SK-N-SH (cell line): ENCODE results near the gene PTPRG. TPM values are rescaled to one million over a fixed set of nuclear protein-coding genes. Genes with fewer than 3 reads are reported as not detected.

Source experiments
- CTCF ChIA-PET: fragments of 300-600, 350-600 bp; formaldehyde crosslinking; extraction: SDS; loops from one replicate; lab custom pipeline; 2021; lab: Yijun Ruan, JAX
- POLR2A ChIA-PET: fragments of 350-600 bp; sonication (Branson Sonifier 250); formaldehyde crosslinking; extraction: SDS; loops from one replicate; lab custom pipeline; 2020; ENCODE audit warnings: antibody characterized with exemption, inconsistent platforms; lab: Yijun Ruan, JAX
- DNase-seq: peaks from one replicate; pipeline ENCODE4 v3.0.0; 2012
- H2AFZ ChIP-seq: fragments of 200-600 bp; sonication (generic); 2 replicates; pipeline ENCODE4 v1.8.1; 2016; ENCODE audit warnings: antibody characterized with exemption, mild to moderate bottlenecking, low read depth
- H3F3A ChIP-seq: fragments of 200-600 bp; sonication (generic); replicated peaks from 2 replicates; pipeline ENCODE3; 2016; ENCODE audit warnings: antibody characterized with exemption, mild to moderate bottlenecking; ENCODE audit not compliant: insufficient read depth
- H3K27ac ChIP-seq, 2 experiments: fragments of 200-500 bp in 1 of 2; fragments of 200-600 bp in 1 of 2; sonication (Bioruptor generic) in 1 of 2; sonication (generic), shearing (Covaris generic) in 1 of 2; 2 replicates each; pipeline versions ENCODE4 v1.5.1 to v1.6.1; 2014 to 2016; ENCODE audit warnings: low read depth in 2 of 2, inconsistent platforms in 1 of 2, low read length in 1 of 2, mild to moderate bottlenecking in 1 of 2, mixed read lengths in 1 of 2
- H3K27me3 ChIP-seq: fragments of 200-600 bp; sonication (generic), shearing (Covaris generic); 2 replicates; pipeline ENCODE4 v1.6.1; 2016; ENCODE audit warnings: mixed run types; ENCODE audit not compliant: insufficient read depth
- H3K36me3 ChIP-seq, 2 experiments: fragments of 200-500 bp in 1 of 2; fragments of 200-600 bp in 1 of 2; sonication (Bioruptor generic) in 1 of 2; sonication (generic) in 1 of 2; replicated peaks in 1 of 2; 2 replicates each; pipeline versions ENCODE3 to v1.5.1; 2014 to 2016; ENCODE audit warnings: low read length in 1 of 2, mild to moderate bottlenecking in 1 of 2; ENCODE audit not compliant: insufficient read depth in 2 of 2, control insufficient read depth in 1 of 2
- H3K4me1 ChIP-seq, 2 experiments: fragments of 200-500 bp in 1 of 2; fragments of 200-600 bp in 1 of 2; sonication (Bioruptor generic) in 1 of 2; sonication (generic), shearing (Covaris generic) in 1 of 2; 2 replicates each; pipeline versions ENCODE4 v1.5.1 to v1.6.1; 2014 to 2016; ENCODE audit warnings: low read depth in 1 of 2, low read length in 1 of 2, mixed run types in 1 of 2; ENCODE audit not compliant: insufficient read depth in 2 of 2, control insufficient read depth in 1 of 2
- H3K4me2 ChIP-seq: fragments of 200-600 bp; sonication (generic), shearing (Covaris generic); 2 replicates; pipeline ENCODE4 v1.6.1; 2017; ENCODE audit warnings: mixed run types
- H3K4me3 ChIP-seq, 2 experiments: fragments of 200-500 bp in 1 of 2; fragments of 200-600 bp in 1 of 2; sonication (Bioruptor generic) in 1 of 2; sonication (generic), shearing (Covaris generic) in 1 of 2; 2 replicates each; pipeline versions ENCODE4 v1.5.1 to v1.8.1; 2014 to 2016; ENCODE audit warnings: low read depth in 2 of 2, inconsistent platforms in 1 of 2, low read length in 1 of 2, mild to moderate bottlenecking in 1 of 2, mixed read lengths in 1 of 2, moderate library complexity in 1 of 2
- H3K79me2 ChIP-seq: fragments of 200-600 bp; sonication (generic); 2 replicates; pipeline ENCODE4 v1.8.1; 2017; ENCODE audit warnings: mild to moderate bottlenecking; ENCODE audit not compliant: insufficient read depth
- H3K9ac ChIP-seq: fragments of 200-600 bp; sonication (generic); 2 replicates; pipeline ENCODE4 v1.6.1; 2017; ENCODE audit warnings: mixed run types
- H3K9me2 ChIP-seq: fragments of 200-600 bp; sonication (generic); 2 replicates; pipeline ENCODE4 v1.6.1; 2017; ENCODE audit warnings: mixed run types
- H3K9me3 ChIP-seq: fragments of 200-600 bp; sonication (generic); 2 replicates; pipeline ENCODE4 v1.6.1; 2017; ENCODE audit warnings: mixed run types, mild to moderate bottlenecking, moderate library complexity
- H4K20me1 ChIP-seq: fragments of 200-600 bp; sonication (generic); 2 replicates; pipeline ENCODE4 v1.6.1; 2017; ENCODE audit warnings: mild to moderate bottlenecking, mixed run types; ENCODE audit not compliant: insufficient read depth
- FOSL2 ChIP-seq: IDR thresholded peaks from 2 replicates; pipeline ENCODE4 v1.4.0; 2012; ENCODE audit warnings: low read depth, mild to moderate bottlenecking, moderate library complexity, borderline replicate concordance
- FOXJ3 ChIP-seq: sonication (generic); formaldehyde crosslinking; IDR thresholded peaks from 2 replicates; pipeline ENCODE4 v1.5.1; 2020; ENCODE audit warnings: mild to moderate bottlenecking, missing genetic modification reagents
- JUND ChIP-seq: IDR thresholded peaks from 2 replicates; pipeline ENCODE4 v1.4.0; 2012
- MXI1 ChIP-seq: IDR thresholded peaks from 2 replicates; pipeline ENCODE4 v1.6.1; 2012; ENCODE audit warnings: mild to moderate bottlenecking, low read depth, low read length, improper control_type of control experiment
- NFIC ChIP-seq: IDR thresholded peaks from 2 replicates; pipeline ENCODE4 v1.4.0; 2012; ENCODE audit warnings: borderline replicate concordance
- PBX3 ChIP-seq: IDR thresholded peaks from 2 replicates; pipeline ENCODE4; 2012
- RCOR1 ChIP-seq: fragments of 150-350 bp; IDR thresholded peaks from 2 replicates; pipeline ENCODE4 v1.6.1; 2017; ENCODE audit warnings: antibody characterized with exemption, low read length
- RXRA ChIP-seq: IDR thresholded peaks from 2 replicates; pipeline ENCODE4 v1.4.0; 2012; ENCODE audit warnings: low read depth, mild to moderate bottlenecking, borderline replicate concordance
- SMC3 ChIP-seq: IDR thresholded peaks from 2 replicates; pipeline ENCODE4 v1.6.1; 2012; ENCODE audit warnings: low read depth, low read length, improper control_type of control experiment
- TEAD4 ChIP-seq: IDR thresholded peaks from 2 replicates; pipeline ENCODE4 v1.4.0; 2012; ENCODE audit warnings: mild to moderate bottlenecking, borderline replicate concordance; ENCODE audit not compliant: insufficient read depth
- WGBS: methylation state at CpG from one replicate; pipeline ENCODE4 v1.1.6; 2017; ENCODE audit warnings: low lambda C conversion rate; 5-methylcytosine and 5-hydroxymethylcytosine counted together
- polyA plus RNA-seq, 3 experiments: library from polyadenylated mRNA; depleted of rRNA; stranded (reverse); fragments of >200 nt; gene quantifications; 2 replicates each; pipeline ENCODE4 v1.2.3, GENCODE V29; 2012
- TF ChIP-seq, protein P1 (sequence below): fragments of 200-600 bp; sonication (generic); IDR thresholded peaks from 2 replicates; pipeline ENCODE4 v1.6.1; 2017; ENCODE audit warnings: antibody characterized with exemption, mild to moderate bottlenecking, moderate library complexity
- TF ChIP-seq, protein P2 (sequence below): IDR thresholded peaks from 2 replicates; pipeline ENCODE4 v1.4.0; 2012; ENCODE audit warnings: low read depth

The PTPRG gene
- polyA plus RNA-seq, 1 of the 3 experiments (the other 2 are of a cell fraction): 14.1 TPM

DNA sequence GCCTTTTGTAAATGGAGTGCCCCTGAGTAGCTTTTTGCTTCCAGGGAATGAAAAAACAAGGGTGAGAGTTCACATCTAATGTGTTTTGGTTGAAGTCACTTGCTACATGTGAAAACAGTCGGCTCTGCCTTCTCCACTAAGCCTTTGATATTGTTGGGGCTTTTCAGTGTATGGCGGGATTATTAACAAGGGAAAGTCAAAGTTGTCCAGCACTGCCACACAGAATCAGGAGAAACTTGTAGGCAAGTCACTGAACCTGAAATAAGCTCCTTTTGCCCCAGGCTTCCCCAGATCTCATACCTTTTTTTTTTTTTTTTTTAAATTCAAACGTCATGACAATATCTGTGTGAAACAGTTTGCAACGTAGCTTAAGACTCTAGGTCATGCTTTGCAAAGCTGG is 564.0 kb downstream of the PTPRG start:
- WGBS: 86% methylated on average over 4 of the region's 4 CpGs
- CTCF ChIA-PET: no interaction called here

DNA sequence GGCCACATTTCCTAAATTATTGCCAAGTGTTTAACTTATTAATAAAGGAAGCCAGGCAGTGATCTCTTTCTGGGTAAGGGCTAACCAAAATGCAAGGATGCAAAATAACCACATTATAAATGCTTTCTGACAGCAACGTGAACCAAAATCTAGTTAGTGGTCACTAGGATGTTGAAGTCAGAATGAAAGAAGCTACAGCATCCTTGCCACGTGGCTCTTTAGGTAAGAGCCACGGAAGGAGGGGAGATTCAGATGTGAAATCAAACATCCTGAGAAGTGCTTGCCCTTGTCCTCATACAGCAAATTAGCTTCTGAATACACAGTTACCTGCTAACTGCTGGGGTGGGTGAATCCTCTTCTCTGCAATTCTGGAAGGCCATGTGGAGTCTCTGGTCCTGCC is 565.7 kb downstream of the PTPRG start:
- CTCF ChIA-PET: interaction anchor here (2.3 kb wide), 1 partner anchor 269 kb away, joined by 11 read pairs; no protein-coding TSS in a partner anchor
- DNase-seq: no peak
- no peak for TF ChIP-seq FOXJ3
- Histone ChIP-seq H3K4me1 (no peaks in the 10 kb centered on the region; a peak in 1 of 4 replicates), H3K9me2 (no peaks in the 10 kb centered on the region), H3K27me3 (no peaks in the 10 kb centered on the region), H3K79me2 (no peaks in the 10 kb centered on the region), H4K20me1 (0 out of 2 replicates have a peak, but pooled peaks cover 3% of the 10 kb centered on the region), H3K4me3 (no peak overlapping the region), H3K9me3 (no peaks in the 10 kb centered on the region), H2AFZ (no peak overlapping the region), H3K9ac (no peak overlapping the region), H3K27ac (no peak overlapping the region), H3K4me2 (no peak overlapping the region), H3K36me3 (no peaks in the 10 kb centered on the region), H3F3A (no peaks in the 10 kb centered on the region)
- 70% methylated on average over 3 of the region's 3 CpGs for whole genome bisulfite sequencing
- POLR2A ChIA-PET: no interaction called here

More for the DNA sequence above, 564.0 kb downstream of the PTPRG start:
- H3K9me2 ChIP-seq: no peaks in the 10 kb centered on the region
- H3F3A ChIP-seq: no peaks in the 10 kb centered on the region
- no peak overlapping the region for H3K4me2 ChIP-seq
- H3K36me3 ChIP-seq: no peaks in the 10 kb centered on the region
- H3K9me3 ChIP-seq: no peaks in the 10 kb centered on the region
- H2AFZ ChIP-seq: no peak overlapping the region
- H4K20me1 ChIP-seq: no peaks in the 10 kb centered on the region
- TF ChIP-seq FOSL2 (no peak), TEAD4 (no peak), NFIC (no peak), PBX3 (no peak), JUND (no peak), MXI1 (no peak), RCOR1 (no peak), RXRA (no peak), SMC3 (no peak)
- TF ChIP-seq, protein P1, sequence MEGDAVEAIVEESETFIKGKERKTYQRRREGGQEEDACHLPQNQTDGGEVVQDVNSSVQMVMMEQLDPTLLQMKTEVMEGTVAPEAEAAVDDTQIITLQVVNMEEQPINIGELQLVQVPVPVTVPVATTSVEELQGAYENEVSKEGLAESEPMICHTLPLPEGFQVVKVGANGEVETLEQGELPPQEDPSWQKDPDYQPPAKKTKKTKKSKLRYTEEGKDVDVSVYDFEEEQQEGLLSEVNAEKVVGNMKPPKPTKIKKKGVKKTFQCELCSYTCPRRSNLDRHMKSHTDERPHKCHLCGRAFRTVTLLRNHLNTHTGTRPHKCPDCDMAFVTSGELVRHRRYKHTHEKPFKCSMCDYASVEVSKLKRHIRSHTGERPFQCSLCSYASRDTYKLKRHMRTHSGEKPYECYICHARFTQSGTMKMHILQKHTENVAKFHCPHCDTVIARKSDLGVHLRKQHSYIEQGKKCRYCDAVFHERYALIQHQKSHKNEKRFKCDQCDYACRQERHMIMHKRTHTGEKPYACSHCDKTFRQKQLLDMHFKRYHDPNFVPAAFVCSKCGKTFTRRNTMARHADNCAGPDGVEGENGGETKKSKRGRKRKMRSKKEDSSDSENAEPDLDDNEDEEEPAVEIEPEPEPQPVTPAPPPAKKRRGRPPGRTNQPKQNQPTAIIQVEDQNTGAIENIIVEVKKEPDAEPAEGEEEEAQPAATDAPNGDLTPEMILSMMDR: no peak
- TF ChIP-seq, protein P2, sequence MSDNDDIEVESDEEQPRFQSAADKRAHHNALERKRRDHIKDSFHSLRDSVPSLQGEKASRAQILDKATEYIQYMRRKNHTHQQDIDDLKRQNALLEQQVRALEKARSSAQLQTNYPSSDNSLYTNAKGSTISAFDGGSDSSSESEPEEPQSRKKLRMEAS: no peak
- no peak overlapping the region for H3K27ac ChIP-seq
- no peak overlapping the region for H3K4me3 ChIP-seq
- DNase-seq: no peak
- no peak overlapping the region for H3K9ac ChIP-seq
- POLR2A ChIA-PET: interaction anchor here (0.6 kb wide), 1 partner anchor 157 kb away, joined by 4 read pairs; no protein-coding TSS in a partner anchor
- no peaks in the 10 kb centered on the region for H3K4me1 ChIP-seq
- no peaks in the 10 kb centered on the region for H3K79me2 ChIP-seq
- H3K27me3 ChIP-seq: no peaks in the 10 kb centered on the region
